ENCODE results near the gene RAD51AP1.

DNA sequence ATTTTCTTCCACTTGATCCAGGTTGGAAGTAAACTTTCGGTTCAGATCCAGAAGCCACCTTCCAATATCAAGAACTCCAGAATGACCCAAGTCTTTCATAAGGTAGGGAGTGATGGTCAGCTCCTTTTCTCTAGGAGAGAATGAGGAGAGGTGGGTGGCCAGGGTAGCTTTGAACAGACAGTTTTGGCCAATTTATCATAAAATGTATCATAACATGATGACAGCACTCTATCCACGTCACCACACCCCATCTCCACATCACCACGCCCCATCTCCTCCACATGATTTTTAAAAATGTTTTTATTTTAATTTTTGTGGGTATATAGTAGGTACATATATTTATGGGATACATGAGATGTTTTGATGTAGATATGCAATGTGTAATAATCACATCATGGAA, 50.2 kb downstream of the RAD51AP1 start:
- TF ChIP-seq, protein P1, sequence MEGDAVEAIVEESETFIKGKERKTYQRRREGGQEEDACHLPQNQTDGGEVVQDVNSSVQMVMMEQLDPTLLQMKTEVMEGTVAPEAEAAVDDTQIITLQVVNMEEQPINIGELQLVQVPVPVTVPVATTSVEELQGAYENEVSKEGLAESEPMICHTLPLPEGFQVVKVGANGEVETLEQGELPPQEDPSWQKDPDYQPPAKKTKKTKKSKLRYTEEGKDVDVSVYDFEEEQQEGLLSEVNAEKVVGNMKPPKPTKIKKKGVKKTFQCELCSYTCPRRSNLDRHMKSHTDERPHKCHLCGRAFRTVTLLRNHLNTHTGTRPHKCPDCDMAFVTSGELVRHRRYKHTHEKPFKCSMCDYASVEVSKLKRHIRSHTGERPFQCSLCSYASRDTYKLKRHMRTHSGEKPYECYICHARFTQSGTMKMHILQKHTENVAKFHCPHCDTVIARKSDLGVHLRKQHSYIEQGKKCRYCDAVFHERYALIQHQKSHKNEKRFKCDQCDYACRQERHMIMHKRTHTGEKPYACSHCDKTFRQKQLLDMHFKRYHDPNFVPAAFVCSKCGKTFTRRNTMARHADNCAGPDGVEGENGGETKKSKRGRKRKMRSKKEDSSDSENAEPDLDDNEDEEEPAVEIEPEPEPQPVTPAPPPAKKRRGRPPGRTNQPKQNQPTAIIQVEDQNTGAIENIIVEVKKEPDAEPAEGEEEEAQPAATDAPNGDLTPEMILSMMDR (IDR thresholded peaks at IDR 0.05): no peak
- TF ChIP-seq POLR2A (IDR thresholded peaks at IDR 0.05): no peak
